OCI-M2 (cell line): ENCODE results near the gene STPG4.

Experiments used
- DNase-seq: peaks from one replicate; lab custom pipeline; 2025; ENCODE audit not compliant: unreplicated experiment; lab: John Stamatoyannopoulos, UW

STPG4 gene

GRCh38 chr2:47073217-47073616 lies 81.9 kb downstream of the STPG4 start:
- no peak for DNase-seq

- no peak for DNase-seq
Observed at GRCh38 chr2:47072728-47073191, 82.3 kb downstream of the STPG4 start.

GRCh38 chr2:47072018-47072691 lies 83.0 kb downstream of the STPG4 start:
- no peak for DNase-seq

GRCh38 chr2:47070920-47071824 lies 83.9 kb downstream of the STPG4 start:
- no peak for DNase-seq

GRCh38 chr2:47070155-47070919 lies 84.8 kb downstream of the STPG4 start:
- DNase-seq = no peak

GRCh38 chr2:47069628-47070154 lies 85.4 kb downstream of the STPG4 start:
- no peak for DNase-seq

GRCh38 chr2:47068981-47069627 lies 86.0 kb downstream of the STPG4 start:
- DNase-seq = no peak

GRCh38 chr2:47067788-47068407 lies 87.2 kb downstream of the STPG4 start:
- DNase-seq = no peak

GRCh38 chr2:47065771-47066380 lies 89.2 kb downstream of the STPG4 start:
- no peak for DNase-seq

- no peak for DNase-seq
Observed at GRCh38 chr2:47065343-47065742, 89.8 kb downstream of the STPG4 start.

GRCh38 chr2:47064106-47064505 lies 91.0 kb downstream of the STPG4 start:
- DNase-seq = no peak

- no peak for DNase-seq
Observed at GRCh38 chr2:47063538-47063930, 91.6 kb downstream of the STPG4 start.

- DNase-seq = no peak
Observed at GRCh38 chr2:47062681-47063537, 92.2 kb downstream of the STPG4 start.

- DNase-seq = no peak
Observed at GRCh38 chr2:47061944-47062678, 93.0 kb downstream of the STPG4 start.

- DNase-seq = no peak
Observed at GRCh38 chr2:47060652-47061170, 94.4 kb downstream of the STPG4 start.

GRCh38 chr2:47058003-47058931 lies 96.8 kb downstream of the STPG4 start:
- DNase-seq = no peak

- DNase-seq = no peak
Observed at GRCh38 chr2:47057687-47058002, 97.5 kb downstream of the STPG4 start.
